ENCODE measurements around the gene CDC6.

Gene CDC6

GRCh38 chr17:40341808-40342503 lies 54.3 kb downstream of the CDC6 start (continued):
- TF ChIP-seq ZNF692 (tag by site-specific recombination; IDR thresholded peaks at IDR 0.05) (no peak), ZNF670 (tag by site-specific recombination; IDR thresholded peaks at IDR 0.05; ENCODE audit: low read depth) (no peak), ZNF324 (tag by site-specific recombination; IDR thresholded peaks at IDR 0.05) (peak; percentile 61), ZNF302 (tag by site-specific recombination; IDR thresholded peaks at IDR 0.05; ENCODE audit: low read depth) (no peak), BCL11B (tag by site-specific recombination; IDR thresholded peaks at IDR 0.05; ENCODE audit: low read depth) (no peak), TCF7L2 (IDR thresholded peaks at IDR 0.05; ENCODE audit: borderline replicate concordance, low read depth, low read length) (no peak), ZNF23 (tag by site-specific recombination; IDR thresholded peaks at IDR 0.05; ENCODE audit: borderline replicate concordance) (no peak), ZNF274 (IDR thresholded peaks at IDR 0.05; ENCODE audit: low read length) (no peak), ZNF274 (tag by site-specific recombination; IDR thresholded peaks at IDR 0.05; ENCODE audit: borderline replicate concordance) (no peak), EGR2 (tag by site-specific recombination; IDR thresholded peaks at IDR 0.05; ENCODE audit: low read depth) (peak; percentile 34; the same call in 1 of the 2 replicates), GLIS2 (tag by site-specific recombination; IDR thresholded peaks at IDR 0.05) (no peak), KLF16 (tag by site-specific recombination; IDR thresholded peaks at IDR 0.05) (peak; percentile 83; the same call in 1 of the 2 replicates), ZNF391 (tag by site-specific recombination; IDR thresholded peaks at IDR 0.05; ENCODE audit: borderline replicate concordance, low read depth) (peak; percentile 71; the same call in 1 of the 2 replicates), ZBTB1 (tag by site-specific recombination; IDR thresholded peaks at IDR 0.05) (no peak), ZFP3 (tag by site-specific recombination; IDR thresholded peaks at IDR 0.05; ENCODE audit: low read depth) (no peak), ZFP37 (tag by site-specific recombination; IDR thresholded peaks at IDR 0.05) (no peak), ZNF2 (tag by site-specific recombination; IDR thresholded peaks at IDR 0.05) (peak; percentile 20; the same call in 1 of the 2 replicates), ZXDB (tag by site-specific recombination; IDR thresholded peaks at IDR 0.05) (no peak), ZBTB7A (tag by site-specific recombination; IDR thresholded peaks at IDR 0.05; ENCODE audit: low read depth) (peak; percentile 51; the same call in 1 of the 2 replicates), AEBP2 (tag by site-specific recombination; IDR thresholded peaks at IDR 0.05; ENCODE audit: borderline replicate concordance) (no peak), MEIS1 (CRISPR knock-in tag; IDR thresholded peaks at IDR 0.05; ENCODE audit: borderline replicate concordance) (no peak), ZEB2 (tag by site-specific recombination; IDR thresholded peaks at IDR 0.05) (peak; percentile 56), ZNF146 (tag by site-specific recombination; IDR thresholded peaks at IDR 0.05) (no peak; the same call in 1 of the 2 replicates), ZBTB11 (tag by site-specific recombination; conservative IDR thresholded peaks at IDR 0.05; ENCODE audit: low read depth) (peak; percentile 67)
- TF ChIP-seq, protein P1, sequence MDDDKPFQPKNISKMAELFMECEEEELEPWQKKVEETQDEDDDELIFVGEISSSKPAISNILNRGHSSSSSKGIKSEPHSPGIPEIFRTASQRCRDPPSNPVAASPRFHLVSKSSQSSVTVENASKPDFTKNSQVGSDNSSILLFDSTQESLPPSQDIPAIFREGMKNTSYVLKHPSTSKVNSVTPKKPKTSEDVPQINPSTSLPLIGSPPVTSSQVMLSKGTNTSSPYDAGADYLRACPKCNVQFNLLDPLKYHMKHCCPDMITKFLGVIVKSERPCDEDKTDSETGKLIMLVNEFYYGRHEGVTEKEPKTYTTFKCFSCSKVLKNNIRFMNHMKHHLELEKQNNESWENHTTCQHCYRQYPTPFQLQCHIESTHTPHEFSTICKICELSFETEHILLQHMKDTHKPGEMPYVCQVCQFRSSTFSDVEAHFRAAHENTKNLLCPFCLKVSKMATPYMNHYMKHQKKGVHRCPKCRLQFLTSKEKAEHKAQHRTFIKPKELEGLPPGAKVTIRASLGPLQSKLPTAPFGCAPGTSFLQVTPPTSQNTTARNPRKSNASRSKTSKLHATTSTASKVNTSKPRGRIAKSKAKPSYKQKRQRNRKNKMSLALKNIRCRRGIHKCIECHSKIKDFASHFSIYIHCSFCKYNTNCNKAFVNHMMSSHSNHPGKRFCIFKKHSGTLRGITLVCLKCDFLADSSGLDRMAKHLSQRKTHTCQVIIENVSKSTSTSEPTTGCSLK (tag by site-specific recombination; IDR thresholded peaks at IDR 0.05) = no peak
- TF ChIP-seq, protein P2, sequence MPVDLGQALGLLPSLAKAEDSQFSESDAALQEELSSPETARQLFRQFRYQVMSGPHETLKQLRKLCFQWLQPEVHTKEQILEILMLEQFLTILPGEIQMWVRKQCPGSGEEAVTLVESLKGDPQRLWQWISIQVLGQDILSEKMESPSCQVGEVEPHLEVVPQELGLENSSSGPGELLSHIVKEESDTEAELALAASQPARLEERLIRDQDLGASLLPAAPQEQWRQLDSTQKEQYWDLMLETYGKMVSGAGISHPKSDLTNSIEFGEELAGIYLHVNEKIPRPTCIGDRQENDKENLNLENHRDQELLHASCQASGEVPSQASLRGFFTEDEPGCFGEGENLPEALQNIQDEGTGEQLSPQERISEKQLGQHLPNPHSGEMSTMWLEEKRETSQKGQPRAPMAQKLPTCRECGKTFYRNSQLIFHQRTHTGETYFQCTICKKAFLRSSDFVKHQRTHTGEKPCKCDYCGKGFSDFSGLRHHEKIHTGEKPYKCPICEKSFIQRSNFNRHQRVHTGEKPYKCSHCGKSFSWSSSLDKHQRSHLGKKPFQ (tag by site-specific recombination; IDR thresholded peaks at IDR 0.05) = no peak

All from HEK293 (cell line).